Stimulated activated CD4-positive, alpha-beta T cell treated with anti-CD3 and anti-CD28 coated beads, Interleukin-15, amount 100 ng/mL, for 48 hours (primary cell): ENCODE results near the gene FHIT.

Experiments
- DNase-seq, 2 donors: peaks; one replicate each; pipeline ENCODE4 v3.0.0-alpha.2; 2020; ENCODE audit warnings: low read depth in 2 of 2

The FHIT gene

GRCh38 chr3:60289341-60290121 lies 961.7 kb downstream of the FHIT start:
- no peak for DNase-seq

GRCh38 chr3:60282866-60283265 lies 968.4 kb downstream of the FHIT start:
- DNase-seq: no peak

- no peak for DNase-seq
Observed at GRCh38 chr3:60281970-60282369, 969.3 kb downstream of the FHIT start.

GRCh38 chr3:60277361-60277800 lies 973.9 kb downstream of the FHIT start:
- DNase-seq: no peak

GRCh38 chr3:60276615-60277014 lies 974.6 kb downstream of the FHIT start:
- DNase-seq: no peak

- no peak for DNase-seq
Observed at GRCh38 chr3:60274646-60275045, 976.6 kb downstream of the FHIT start.

- DNase-seq: no peak
Observed at GRCh38 chr3:60274098-60274497, 977.2 kb downstream of the FHIT start.

- no peak for DNase-seq
Observed at GRCh38 chr3:60269829-60270266, 981.4 kb downstream of the FHIT start.

- no peak for DNase-seq
Observed at GRCh38 chr3:60269377-60269776, 981.9 kb downstream of the FHIT start.

- no peak for DNase-seq
Observed at GRCh38 chr3:60268123-60268522, 983.1 kb downstream of the FHIT start.

GRCh38 chr3:60266444-60266843 lies 984.8 kb downstream of the FHIT start:
- DNase-seq: no peak

GRCh38 chr3:60263191-60263590 lies 988.1 kb downstream of the FHIT start:
- no peak for DNase-seq

- DNase-seq: no peak
Observed at GRCh38 chr3:60262546-60262945, 988.7 kb downstream of the FHIT start.

- no peak for DNase-seq
Observed at GRCh38 chr3:60260546-60260945, 990.7 kb downstream of the FHIT start.

- no peak for DNase-seq
Observed at GRCh38 chr3:60250810-60251209, 1000.4 kb downstream of the FHIT start.

GRCh38 chr3:60250206-60250605 lies 1001.0 kb downstream of the FHIT start:
- no peak for DNase-seq

- DNase-seq: no peak
Observed at GRCh38 chr3:60246361-60246760, 1004.9 kb downstream of the FHIT start.

- no peak for DNase-seq
Observed at GRCh38 chr3:60243456-60243855, 1007.8 kb downstream of the FHIT start.

- DNase-seq: no peak
Observed at GRCh38 chr3:60240492-60240891, 1010.8 kb downstream of the FHIT start.

- DNase-seq: no peak
Observed at GRCh38 chr3:60238550-60238949, 1012.7 kb downstream of the FHIT start.

GRCh38 chr3:60229502-60229901 lies 1021.8 kb downstream of the FHIT start:
- DNase-seq: no peak

- DNase-seq: no peak
Observed at GRCh38 chr3:60228823-60229222, 1022.4 kb downstream of the FHIT start.

GRCh38 chr3:60226912-60227311 lies 1024.3 kb downstream of the FHIT start:
- no peak for DNase-seq

- DNase-seq: no peak
Observed at GRCh38 chr3:60225848-60226247, 1025.4 kb downstream of the FHIT start.
